ENCODE measurements around the gene NRP2. TPM values are rescaled to one million over a fixed set of nuclear protein-coding genes. Genes with fewer than 3 reads are reported as not detected.

NRP2 gene
- total RNA-seq, 2 donors from 2014 or later, result 9.7 to 21.0 TPM

DNA sequence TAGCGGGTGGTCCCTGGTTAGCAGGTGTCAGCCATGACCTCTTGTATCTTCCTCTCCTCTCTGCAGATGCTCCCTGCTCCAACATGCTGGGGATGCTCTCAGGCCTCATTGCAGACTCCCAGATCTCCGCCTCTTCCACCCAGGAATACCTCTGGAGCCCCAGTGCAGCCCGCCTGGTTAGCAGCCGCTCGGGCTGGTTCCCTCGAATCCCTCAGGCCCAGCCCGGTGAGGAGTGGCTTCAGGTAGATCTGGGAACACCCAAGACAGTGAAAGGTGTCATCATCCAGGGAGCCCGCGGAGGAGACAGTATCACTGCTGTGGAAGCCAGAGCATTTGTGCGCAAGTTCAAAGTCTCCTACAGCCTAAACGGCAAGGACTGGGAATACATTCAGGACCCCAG lies 60.8 kb downstream of the NRP2 start:
- Histone ChIP-seq H3K36me3 (no peaks in the 10 kb centered on the region), H3K4me3 (no peak overlapping the region), H3K4me1 (replicated peaks) (no peaks in the 10 kb centered on the region), H3K9me3 (no peaks in the 10 kb centered on the region), H3K27ac (no peak overlapping the region), H3K27me3 (replicated peaks; ENCODE audit: insufficient read depth) (no peaks in the 10 kb centered on the region)
- WGBS, result over 99% methylated on average over 11 of the region's 11 CpGs
- intact Hi-C loops (cut with DNase I), result no loop called here
- DNase-seq (ENCODE audit: low spot score), result no peak
- TF ChIP-seq CTCF (IDR thresholded peaks at IDR 0.05), result no peak
- no peak for TF ChIP-seq POLR2AphosphoS5 (IDR thresholded peaks at IDR 0.05)
- no peak for TF ChIP-seq POLR2A (IDR thresholded peaks at IDR 0.05)

DNA sequence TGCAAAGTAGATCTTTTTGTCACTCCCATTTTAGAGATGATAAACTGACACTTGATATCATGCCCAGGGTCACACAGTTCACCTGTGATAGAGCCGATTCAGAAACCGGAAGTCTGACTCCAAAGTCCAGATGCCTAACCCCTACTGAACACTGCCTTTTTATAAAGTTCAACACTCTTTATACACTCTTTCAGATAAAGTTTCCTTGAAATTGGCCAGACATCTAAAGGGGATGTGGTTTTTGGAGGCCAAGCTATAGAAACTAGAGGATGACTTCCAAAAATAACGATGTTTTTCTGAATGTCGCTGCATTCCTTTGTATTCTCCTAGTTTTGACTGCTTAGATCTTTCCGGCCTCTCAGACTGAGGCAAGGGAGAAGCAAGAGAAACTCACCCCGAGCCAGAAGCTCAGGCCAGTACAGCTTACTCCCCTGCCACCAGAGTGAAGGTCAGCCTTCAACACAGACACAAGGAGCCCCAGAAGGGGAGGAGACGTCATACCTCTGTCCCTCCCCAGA lies 61.8 kb downstream of the NRP2 start:
- no peaks in the 10 kb centered on the region for H3K4me1 ChIP-seq (replicated peaks)
- no peaks in the 10 kb centered on the region for H3K36me3 ChIP-seq
- WGBS, result 63% methylated on average over 7 of the region's 7 CpGs

GRCh38 chr2:205745661-205746419 lies 63.5 kb downstream of the NRP2 start:
- DNase-seq (ENCODE audit: low spot score), result no peak
- Histone ChIP-seq H3K36me3 (no peaks in the 10 kb centered on the region), H3K4me1 (replicated peaks) (no peaks in the 10 kb centered on the region), H3K4me3 (no peak overlapping the region), H3K9me3 (no peaks in the 10 kb centered on the region), H3K27ac (no peak overlapping the region), H3K27me3 (replicated peaks; ENCODE audit: insufficient read depth) (no peaks in the 10 kb centered on the region)
- intact Hi-C loops (cut with DNase I), result no loop called here
- TF ChIP-seq POLR2A (IDR thresholded peaks at IDR 0.05), result no peak
- TF ChIP-seq POLR2AphosphoS5 (IDR thresholded peaks at IDR 0.05), result no peak
- no peak for TF ChIP-seq CTCF (IDR thresholded peaks at IDR 0.05)
- 89% methylated on average over 14 of the region's 14 CpGs for WGBS

More for the DNA sequence above, 61.8 kb downstream of the NRP2 start:
- intact Hi-C loops (cut with DNase I), result no loop called here
- no peaks in the 10 kb centered on the region for H3K9me3 ChIP-seq
- no peaks in the 10 kb centered on the region for H3K27me3 ChIP-seq (replicated peaks; ENCODE audit: insufficient read depth)
- H3K27ac ChIP-seq, result no peak overlapping the region
- no peak for DNase-seq (ENCODE audit: low spot score)
- no peak overlapping the region for H3K4me3 ChIP-seq
- no peak for TF ChIP-seq CTCF (IDR thresholded peaks at IDR 0.05)
- no peak for TF ChIP-seq POLR2AphosphoS5 (IDR thresholded peaks at IDR 0.05)
- no peak for TF ChIP-seq POLR2A (IDR thresholded peaks at IDR 0.05)

GRCh38 chr2:205746420-205746785 lies 64.1 kb downstream of the NRP2 start:
- no peaks in the 10 kb centered on the region for H3K36me3 ChIP-seq
- TF ChIP-seq POLR2AphosphoS5 (IDR thresholded peaks at IDR 0.05) (no peak), CTCF (IDR thresholded peaks at IDR 0.05) (no peak), POLR2A (IDR thresholded peaks at IDR 0.05) (no peak)
- no peak overlapping the region for H3K27ac ChIP-seq
- no peaks in the 10 kb centered on the region for H3K9me3 ChIP-seq
- no peaks in the 10 kb centered on the region for H3K27me3 ChIP-seq (replicated peaks; ENCODE audit: insufficient read depth)
- no peak overlapping the region for H3K4me3 ChIP-seq
- intact Hi-C loops (cut with DNase I), result no loop called here
- no peaks in the 10 kb centered on the region for H3K4me1 ChIP-seq (replicated peaks)
- DNase-seq (ENCODE audit: low spot score), result peak; percentile 26
- 55% methylated on average over 5 of the region's 7 CpGs for WGBS

- H3K36me3 ChIP-seq, result no peaks in the 10 kb centered on the region
- H3K4me1 ChIP-seq (replicated peaks), result no peaks in the 10 kb centered on the region
- no peak overlapping the region for H3K4me3 ChIP-seq
- no peaks in the 10 kb centered on the region for H3K9me3 ChIP-seq
- TF ChIP-seq CTCF (IDR thresholded peaks at IDR 0.05) (no peak), POLR2A (IDR thresholded peaks at IDR 0.05) (no peak), POLR2AphosphoS5 (IDR thresholded peaks at IDR 0.05) (no peak)
- WGBS, result 61% methylated on average over 11 of the region's 11 CpGs
- H3K27ac ChIP-seq, result no peak overlapping the region
- DNase-seq (ENCODE audit: low spot score), result no peak
- H3K27me3 ChIP-seq (replicated peaks; ENCODE audit: insufficient read depth), result no peaks in the 10 kb centered on the region
- intact Hi-C loops (cut with DNase I), result no loop called here
These were observed 65.6 kb downstream of the NRP2 start for GRCh38 chr2:205747829-205748386.

Measured in prostate gland (tissue), 2 donors.